Cortex of kidney (tissue), 1 donor: Measurements from ENCODE around the gene IP6K2.

ENCODE experiments used
- DNase-seq: peaks from one replicate; lab custom pipeline; 2025; lab: John Stamatoyannopoulos, UW

The IP6K2 gene

DNA sequence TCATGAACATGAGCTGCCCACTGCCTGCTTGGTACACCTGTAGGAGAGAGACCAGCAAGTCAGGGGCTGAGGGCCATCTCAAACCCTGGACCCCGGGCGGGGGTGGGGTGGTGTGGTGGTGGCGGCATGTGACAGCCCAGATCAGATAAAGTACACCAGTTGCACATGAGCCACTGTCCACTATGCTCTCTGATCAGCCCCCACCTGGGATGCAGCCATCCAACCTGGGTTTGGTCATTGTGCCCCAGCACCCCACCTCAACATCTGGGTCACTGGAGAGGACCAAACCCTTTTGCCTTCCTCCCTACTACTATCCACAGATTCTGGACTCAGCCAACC is 28.3 kb downstream of the IP6K2 start:
- no peak for DNase-seq

DNA sequence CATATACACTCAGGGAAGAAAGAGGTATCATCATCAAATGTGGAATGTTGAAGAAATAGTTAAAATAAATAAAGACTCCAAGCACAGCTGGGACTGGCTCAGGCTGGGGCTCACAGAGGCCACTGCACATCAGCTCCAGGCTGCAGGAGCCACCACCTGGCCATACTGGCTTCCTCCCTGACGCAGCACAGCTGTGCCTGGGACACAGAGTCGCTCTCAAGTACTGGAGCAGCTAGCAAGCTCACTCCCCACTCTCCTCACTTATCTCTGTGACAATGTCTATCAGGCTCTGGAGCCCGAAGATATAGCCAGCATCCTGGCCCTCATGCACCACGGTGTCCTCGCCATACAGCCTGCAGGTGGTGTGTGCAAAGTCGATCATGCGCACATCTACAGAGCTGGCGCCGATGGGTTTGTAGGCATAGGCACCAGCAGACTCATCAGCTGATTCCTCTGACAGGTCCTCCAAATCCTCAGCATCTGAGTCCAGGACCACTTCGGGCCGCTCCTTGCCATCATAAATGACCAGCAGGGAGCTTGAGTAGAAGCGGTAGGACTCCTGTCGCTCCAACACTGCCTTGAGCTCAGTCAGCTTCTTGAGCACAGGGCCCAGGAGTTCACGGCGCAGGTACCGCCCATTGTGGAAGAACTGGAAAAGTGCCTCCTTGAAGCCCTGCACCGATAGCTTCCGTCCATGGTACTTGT is 28.8 kb downstream of the IP6K2 start:
- DNase-seq: no peak

DNA sequence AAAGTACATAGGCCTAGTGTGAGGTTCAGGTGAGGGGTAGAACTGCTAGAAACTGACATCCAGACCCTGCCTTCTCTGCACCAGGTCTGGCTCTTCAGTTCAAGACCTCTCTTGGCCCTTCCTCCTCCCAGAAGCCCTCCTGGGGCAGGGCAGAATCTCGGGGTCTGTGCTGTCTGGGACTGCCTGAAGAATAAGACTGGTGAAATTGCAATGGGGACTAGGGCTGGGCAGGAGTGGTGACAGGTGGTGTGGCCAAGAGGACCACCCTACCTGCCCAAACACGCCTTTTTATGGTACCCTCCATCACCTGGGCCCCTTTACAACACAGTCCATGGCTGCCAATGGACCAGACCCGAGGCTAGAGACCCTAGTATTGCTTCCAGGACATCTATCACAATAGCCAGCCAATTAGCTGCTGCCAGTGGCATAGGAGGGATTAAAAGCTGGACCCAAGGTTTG is 29.8 kb downstream of the IP6K2 start:
- no peak for DNase-seq

DNA sequence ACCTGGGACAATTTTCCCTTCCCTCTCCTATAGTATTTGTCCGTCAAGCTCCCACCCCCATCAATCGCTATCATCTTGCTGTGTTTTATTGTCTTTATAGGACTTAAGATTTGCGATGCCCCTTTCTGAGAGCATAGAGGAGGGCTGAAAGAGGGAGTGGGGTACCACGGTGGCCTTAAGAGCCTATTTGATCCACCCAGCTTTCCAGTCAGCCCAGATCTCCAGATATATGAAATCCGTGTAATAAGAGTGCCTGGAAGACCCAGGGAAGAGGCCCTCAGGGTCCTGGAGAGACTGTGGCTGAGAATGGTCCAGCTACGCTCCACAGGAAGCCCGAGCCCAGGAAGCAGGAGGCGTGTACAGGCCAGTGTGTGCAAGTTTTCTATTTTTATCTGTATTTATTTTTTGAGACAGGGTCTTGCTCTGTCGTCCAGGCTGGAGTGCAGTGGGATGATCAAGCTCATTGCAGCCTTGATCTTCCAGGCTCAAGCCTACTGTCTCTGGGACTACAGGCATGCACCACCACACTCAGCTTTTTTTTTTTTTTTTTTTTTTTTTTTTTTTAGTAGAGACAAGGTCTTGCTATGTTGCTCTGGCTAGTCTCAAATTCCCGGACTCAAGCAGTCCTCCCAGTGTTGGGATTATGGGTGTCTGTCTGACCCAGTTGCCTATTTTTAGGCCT is 30.3 kb downstream of the IP6K2 start:
- DNase-seq: no peak

DNA sequence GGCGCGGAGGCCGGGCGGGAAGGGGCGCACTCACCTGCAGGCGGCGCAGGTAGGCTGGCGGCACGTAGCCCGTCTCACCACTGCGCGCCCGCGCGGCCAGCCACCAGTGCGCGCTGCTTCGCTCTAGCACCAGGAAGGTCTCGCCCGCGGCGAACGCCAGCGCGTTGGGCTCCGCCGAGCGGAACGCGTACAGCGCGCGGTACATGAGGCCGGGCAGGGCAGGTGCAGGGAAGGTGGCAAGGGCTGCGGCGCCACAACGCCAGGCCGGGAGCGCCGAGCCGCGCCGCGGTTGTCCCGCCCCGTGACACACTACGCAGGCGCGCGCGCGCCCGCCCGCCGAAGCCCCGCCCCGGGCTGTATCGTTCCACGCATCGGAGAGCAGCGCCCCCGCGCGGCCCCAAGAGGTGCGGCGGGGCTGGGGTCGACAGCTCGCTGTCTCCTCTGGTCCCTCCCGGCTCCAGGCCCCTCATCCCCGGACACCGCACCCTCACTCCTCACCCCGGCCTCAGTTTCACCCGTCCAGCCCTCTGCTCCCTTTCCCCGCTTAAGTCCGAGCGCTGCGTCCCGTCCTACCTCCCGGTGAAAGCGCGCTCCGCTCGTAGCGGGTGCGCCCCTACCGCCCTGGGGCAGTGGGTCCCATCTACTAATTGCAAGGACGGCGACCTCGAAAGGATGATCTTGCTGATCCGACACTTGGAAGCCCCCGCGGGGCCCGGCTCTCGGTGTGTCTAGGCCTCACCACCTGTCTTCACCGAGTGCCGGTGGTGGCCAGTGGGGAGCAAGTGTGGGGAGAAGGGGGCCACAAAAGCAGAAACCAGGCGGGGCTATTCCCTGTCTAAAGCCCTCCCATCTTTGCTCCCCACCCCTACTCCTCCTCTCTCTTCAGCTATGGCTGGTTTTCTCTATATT is 31.2 kb downstream of the IP6K2 start, which contains the start of gene NCKIPSD:
TSS of gene NCKIPSD (minus strand) at position 313 of the 909 bp plus-strand sequence. CDS start at position 205, 108 bp downstream.
- DNase-seq: no peak

DNA sequence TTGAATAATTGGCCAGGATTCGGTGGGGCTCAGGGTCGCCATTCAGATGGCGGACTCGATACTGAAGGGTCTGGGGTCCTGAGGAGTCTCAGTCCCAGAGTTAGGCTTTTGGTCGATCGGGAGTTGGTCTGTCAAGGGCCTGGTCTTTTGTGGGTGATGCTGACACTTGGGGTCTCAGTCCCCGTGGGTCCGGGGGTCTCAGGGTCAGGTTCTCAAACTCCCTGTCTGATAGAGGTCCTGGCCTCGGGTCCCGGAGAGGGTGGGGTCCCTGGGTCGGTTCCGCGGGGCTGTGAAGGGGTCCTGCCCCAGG is 31.8 kb downstream of the IP6K2 start:
- no peak for DNase-seq

DNA sequence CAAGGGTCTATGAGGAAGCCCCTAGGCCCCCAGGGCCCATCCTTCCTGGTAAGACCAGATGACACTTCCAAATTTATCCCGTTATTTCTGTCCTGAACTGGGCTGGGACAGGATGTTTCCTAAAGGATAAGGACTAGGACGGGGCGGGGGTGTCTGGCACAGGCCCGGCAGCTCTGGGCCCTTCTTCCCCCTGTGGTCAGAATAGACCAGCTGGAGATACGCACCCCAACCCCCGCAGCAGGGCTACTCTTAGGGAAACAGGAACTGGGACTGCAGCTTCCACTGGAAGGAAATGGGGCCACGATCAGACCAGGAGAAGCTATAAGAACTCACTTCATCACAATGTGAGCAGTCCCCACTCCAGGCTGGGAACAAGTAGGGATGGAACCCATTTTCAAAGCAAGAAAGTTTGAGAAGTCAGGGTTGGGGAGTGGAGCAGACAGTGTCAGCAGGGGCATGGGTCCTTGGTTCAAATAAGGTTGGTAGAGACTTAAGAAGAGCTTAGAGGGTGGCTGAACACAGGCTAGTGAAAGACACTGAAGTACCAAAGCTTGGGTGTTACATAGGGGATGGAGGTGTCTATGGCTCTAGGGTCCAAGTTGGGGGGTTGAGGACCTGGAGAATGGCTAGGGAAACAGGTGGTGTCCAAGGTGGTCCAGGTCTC is 32.4 kb downstream of the IP6K2 start:
- DNase-seq: no peak

DNA sequence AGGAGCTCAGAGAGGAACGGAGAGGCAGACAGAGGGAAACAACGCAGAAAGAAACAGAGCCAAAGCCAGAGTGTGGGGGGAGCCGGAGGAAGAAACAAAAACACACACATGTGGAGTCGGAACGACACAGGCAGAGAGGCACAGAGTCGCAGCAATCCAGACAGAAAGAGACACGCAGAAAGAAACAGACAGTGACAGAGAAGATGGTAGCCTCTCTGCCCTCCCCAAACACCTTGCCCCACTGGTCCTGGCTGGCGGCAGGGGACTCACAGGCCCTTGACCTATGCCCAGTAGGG is 33.0 kb downstream of the IP6K2 start:
- DNase-seq: no peak

DNA sequence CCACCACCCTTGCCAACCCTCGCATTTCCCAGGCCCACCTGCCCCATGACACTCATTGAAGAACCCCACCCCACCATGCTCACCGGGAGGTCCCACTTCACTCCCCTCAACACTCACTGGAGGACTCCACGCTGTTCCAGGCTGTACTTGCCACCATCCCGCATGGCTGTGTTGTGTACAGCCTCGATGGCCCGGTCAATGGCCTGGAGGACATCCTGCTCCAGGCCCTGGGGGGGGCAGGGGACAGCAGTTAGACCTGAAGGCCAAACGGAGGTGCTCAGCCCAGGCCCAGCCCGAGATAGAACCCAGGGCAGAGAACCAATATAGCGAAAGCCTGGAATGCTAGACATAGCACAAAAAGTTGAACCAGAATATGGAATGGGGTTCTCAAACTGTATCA is 34.2 kb downstream of the IP6K2 start:
- DNase-seq: no peak

DNA sequence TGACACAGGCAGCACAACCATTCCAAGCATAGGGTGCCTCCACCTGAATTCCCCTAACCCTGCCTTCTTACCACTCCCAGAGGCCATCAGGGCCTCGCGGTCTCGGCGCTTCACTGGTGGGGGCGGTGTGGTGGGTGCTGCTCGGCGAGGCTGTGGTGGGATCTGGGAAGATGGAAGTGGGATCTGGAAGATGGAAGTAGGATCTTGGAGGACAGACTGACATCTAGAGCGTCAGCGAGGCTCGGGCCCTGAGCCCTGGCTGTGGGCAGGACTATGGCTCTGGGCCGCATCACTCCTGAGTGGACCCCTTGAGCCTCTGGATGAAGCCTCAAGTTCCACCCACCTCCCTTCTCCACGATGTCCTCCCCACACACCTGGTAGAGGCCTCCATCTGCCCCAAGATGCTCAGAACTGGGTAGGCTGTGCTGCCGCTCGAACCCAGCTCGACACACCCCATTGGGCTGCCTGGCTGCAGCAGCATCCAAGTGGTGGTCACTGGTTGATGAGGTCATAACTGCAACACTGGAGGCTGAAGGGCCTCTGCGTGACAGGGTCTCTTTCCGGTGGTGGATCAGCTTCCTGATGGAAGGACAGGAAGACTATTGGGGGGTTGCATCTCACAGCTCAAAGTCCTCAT is 34.9 kb downstream of the IP6K2 start:
- DNase-seq: no peak

DNA sequence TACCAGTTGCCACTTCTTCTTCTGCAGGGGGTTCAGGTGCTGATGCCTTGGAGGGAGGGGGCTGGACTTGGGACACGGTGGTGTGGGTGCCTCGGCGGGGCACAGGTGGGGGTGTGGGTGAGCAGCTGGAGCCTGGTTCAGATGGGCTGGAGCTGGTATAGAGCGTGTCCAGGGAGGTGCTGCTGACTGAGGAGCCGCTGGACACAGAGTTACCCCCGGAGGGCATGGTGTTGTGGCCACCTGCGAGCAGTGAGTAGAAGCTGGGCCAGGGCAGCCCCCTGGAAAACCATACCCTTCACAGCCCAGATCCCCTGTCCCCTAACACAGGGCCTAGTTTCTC is 35.5 kb downstream of the IP6K2 start:
- no peak for DNase-seq

DNA sequence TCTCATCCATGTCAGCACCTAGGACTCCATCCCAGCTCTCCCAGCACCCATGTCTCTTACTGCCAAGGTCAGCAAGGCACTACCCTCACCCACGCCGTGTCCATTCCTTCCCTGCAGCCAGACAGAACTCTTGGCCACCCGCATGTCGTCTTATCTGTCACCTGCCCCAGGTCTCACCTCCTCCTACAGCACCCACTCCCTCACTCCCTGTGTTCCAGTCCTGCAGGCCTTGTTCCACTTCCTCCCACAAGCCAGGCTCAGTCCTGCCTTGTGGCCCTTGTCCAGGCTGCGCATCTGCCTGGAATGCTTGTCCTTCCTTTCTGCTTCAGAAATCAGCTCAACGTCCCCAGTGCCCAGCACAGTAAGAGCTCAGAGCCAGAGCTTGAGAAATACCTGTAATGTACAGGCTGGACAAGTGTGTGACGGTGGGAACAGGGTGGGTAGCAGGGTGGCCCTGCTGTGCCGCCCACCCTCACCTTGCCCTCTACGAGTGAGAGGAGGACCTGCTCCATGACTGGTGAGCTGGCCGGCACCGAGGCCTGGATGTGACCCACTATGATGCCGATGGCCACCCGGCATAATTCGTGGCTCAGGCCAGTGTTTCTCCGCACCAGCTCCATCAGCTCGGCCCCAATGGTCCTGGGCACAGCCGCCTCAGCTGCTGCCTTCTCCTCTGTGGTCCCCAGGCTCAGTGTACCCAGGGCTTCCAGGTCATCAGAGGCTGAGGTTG is 36.0 kb downstream of the IP6K2 start:
- no peak for DNase-seq

DNA sequence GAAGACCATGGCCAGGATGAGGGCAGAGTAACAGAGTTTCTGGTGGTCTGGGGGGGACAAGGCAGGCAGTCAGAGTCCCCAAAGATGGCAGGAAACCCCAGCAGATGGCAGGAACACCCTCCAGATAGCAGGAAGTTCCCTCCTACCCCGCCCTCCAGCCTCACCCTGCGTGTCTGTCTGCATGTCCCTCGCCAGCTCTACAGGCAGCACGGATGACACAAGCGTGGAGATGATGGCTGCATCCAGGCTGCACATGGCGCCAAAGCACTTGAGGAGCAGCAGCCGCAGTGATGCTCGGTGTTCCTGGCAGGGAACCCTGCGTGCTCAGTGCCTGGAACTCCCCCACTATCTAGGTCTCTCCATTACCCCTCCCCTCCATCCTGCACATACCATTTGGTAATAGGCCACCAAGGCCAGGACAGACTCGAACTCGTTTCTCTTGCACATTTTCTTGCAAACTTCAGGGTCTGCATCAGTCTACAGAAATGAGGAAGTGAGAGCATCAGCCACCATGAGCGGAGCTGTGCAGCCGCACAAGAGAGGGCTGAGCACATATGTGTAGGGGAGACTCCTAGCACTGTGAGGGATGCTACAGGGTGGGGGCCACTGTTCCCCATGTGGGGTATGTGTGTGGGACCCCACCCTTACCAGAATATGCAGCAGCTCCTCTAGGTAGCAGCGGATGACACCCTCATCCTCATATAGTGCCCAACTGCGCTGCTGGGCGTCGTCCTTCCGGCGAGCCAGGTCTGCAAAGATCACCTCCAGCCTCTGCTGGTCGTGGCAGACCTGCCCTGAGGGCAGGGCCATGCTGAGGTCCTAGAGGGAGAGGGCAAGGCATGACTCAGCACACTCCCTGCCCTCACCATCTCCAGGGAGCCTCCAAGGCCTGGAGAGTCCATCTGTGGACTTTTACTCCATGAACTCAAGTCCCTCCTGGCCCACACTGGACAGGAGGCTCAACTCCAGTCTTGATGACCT is 37.3 kb downstream of the IP6K2 start:
- DNase-seq: no peak

DNA sequence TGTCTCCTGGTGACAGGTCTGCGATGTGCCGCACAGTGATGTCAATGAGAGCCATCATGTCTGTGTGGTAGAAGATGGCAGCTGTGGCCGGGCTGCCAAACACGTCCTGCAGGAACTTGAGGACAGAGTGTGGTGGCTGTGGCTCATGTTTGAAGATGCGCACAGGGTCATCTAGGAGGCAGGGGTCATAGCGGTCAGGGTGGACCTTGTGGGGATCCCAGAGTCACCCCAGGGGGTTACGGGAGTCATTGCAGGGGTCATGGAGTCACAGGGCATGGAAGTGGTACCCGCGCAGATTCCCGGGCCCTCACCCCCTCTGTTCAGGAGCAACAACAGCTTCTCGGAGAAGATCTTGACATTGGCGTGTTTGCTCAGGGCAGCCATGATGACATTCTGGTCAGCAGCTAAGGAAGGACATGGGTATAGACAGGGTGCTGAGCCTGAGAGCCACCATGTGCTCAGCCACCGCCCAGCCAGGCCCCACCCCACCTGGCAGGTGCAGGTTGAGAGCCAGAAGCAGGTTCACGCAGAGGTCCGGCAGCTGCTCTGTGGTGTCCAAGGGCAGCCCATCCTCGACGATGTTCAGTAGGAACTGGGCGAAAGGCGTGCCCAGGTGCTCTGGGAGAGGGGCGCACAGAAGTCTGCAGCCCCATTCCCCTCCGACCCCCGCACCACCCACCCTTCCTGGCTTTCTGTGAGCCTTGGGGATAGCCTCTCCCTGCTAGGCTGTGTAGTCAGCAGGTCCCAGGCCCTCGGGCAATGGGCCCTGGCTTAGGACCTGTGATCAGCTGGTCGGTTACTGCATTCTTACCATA is 38.2 kb downstream of the IP6K2 start:
- no peak for DNase-seq

DNA sequence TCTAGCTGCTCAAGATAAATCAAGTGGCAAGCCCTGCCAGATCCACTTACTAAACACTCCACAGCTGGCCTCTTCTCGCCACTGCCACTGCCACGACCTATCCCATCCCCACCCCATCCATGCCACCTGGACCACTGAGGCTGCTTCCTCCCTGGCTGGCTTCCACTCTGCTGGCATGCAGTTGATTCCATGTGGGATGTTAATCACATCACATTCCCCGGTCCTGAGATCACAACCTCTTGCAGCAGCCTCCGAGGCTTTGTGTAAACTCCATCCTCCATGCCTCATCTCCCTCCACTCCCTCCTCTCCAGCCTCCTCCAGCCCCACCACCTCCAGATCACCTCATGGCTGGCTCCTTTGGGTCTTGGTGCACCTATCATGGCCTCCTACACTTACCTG is 39.0 kb downstream of the IP6K2 start:
- DNase-seq: no peak

DNA sequence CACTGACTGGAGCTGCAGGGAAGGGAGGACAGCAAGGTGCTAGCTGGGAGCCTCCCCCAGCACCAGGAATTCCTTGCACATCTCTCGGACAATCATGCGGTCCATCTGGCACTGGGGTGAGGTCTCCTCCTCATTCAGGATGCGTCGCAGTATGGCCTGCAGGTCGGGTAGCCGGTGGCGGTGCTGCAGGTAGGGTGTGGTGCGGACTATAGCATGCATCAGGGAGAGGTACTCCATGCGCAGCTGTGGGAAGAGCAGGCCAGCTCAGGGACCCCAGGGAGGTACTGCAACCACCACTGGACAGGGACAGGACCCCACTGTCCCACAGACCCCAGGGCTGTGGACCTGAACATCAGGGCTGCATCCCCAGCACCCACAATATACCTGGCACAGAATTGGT is 42.5 kb downstream of the IP6K2 start:
- DNase-seq: no peak

DNA sequence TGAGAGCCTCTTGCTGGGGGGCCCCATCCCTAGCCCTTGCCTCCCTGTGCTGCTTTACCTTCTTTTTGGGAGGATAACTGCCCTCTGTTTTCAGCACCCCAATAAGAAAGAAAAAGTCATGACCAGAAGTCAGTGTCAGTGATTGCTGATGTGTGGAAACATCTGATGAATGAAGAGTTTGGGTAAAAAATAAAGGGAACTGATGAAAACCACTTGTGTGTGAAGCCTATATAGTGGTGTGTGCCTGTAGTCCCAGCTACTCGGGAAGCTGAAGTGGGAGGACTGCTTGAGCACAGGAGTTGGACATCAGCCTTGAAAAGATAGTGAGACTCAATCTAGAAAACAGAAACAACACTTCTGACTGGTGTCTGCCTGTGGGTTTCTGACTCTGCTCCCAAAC is 44.5 kb downstream of the IP6K2 start:
- DNase-seq: no peak

DNA sequence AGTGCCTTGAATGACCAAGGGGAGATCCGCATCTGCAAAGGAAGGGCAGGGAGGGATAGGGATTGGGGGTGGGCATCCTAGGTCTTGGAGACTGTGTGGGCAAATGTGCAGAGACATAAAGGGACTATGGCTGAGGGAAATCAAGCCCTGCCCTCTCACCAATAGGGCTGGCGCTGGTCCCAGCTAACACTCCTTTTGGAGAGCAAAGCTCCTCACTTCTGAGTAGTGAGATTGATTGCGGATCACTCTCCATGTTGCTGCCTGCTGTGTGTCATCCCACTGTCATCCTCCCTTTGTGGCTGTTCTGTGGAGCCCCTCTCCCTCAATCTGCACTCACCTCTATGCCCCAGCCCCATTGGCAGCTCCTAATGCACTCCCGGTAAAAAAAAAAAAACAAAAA is 52.1 kb downstream of the IP6K2 start:
- no peak for DNase-seq

DNA sequence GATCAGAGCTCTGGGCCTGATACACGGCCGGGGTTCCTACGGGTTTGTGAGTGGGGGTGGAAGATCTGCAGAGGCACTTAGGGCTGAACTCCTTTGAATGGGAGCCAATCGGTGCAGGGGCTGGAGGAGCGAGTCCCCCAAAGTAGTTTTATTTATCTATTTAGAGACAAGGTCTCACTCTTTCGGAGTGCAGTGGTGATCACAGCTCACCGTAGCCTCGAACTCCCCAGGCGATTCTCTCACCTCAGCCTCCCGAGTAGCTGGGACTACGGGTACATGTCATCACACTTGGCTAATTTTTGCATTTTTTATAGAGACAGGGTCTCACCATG is 52.7 kb downstream of the IP6K2 start:
- no peak for DNase-seq
